GM10847 (cell line): Measurements from ENCODE around the gene EDEM1.

ENCODE experiments used
- POLR2A ChIP-seq: IDR thresholded peaks from 2 replicates; pipeline ENCODE4 v1.6.1; 2011; ENCODE audit not compliant: insufficient read length; ENCODE audit errors: extremely low read depth

The EDEM1 gene

DNA sequence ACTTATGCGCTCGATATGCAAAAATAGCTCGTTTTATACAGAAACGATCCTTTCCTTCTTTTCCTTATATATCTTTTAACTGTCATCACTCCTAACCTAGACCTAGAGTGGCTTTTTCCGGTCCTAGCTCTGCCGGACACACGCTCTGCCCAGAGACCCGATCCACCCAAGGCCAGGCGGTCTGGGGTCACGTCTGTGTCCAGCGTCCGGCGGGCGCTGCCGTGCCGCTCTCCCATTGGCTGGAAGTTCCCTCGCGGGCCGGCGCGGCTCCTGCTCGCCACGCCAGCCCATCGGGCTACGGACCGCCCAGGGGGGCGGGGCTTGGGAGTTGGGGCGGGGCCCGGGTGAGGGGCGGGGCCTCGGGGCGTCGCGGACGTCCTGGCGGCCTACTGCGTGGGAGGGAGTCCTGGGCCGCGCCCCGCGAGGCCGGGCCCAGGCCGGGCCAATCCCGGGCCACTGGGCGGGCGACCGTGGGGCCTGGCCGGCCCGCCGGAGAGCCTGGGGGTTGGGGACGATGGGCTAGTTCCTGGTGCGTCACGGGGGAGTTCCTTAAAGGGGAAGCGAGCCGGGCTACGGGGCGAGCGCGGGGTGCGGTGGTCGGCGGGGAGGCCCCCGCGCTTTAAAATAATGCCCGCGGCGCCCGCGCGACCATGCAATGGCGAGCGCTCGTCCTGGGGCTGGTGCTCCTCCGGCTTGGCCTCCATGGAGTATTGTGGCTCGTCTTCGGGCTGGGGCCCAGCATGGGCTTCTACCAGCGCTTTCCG, at the start of gene EDEM1:
Gene EDEM1, plus strand, starts transcription at position 552 of the 764 bp plus-strand sequence. Its CDS starts 99 bp downstream, at position 651.
- TF ChIP-seq POLR2A = peak; percentile 74

DNA sequence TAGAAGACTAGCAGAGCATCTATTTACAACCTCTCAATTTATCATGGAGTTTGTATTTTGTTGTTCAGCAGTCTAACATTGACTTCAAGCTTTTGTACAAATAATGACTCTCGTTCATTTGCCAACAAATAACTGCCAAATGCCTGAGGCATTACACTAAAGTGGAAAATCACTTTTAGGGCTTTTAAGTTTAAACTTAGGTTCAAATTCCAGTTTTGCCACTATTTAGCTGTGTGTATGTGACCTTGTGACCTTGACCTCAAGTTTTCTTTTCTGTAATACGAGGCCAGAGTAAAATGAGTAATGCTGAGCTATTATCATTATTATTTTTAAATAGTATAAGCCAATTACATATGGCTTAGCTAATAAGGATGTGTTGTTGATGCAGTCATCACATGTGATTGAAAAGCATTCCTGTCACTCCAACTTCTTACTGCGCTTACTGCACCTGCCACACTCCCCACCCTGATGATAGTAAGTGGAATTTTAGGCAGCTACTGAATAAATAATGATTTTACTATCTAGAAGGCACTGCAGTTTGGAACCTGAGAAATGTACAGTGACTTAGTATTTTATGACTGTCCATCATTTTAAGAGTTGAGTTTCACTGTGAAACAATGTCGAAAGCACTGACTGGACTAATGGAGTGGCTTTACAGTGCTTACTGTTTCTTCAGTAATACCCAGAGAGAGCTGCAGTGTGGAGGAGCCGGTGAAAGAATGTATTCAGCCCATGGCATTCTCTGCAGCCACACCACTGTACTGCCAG, 49.1 kb upstream of the EDEM1 start:
- TF ChIP-seq POLR2A = no peak

DNA sequence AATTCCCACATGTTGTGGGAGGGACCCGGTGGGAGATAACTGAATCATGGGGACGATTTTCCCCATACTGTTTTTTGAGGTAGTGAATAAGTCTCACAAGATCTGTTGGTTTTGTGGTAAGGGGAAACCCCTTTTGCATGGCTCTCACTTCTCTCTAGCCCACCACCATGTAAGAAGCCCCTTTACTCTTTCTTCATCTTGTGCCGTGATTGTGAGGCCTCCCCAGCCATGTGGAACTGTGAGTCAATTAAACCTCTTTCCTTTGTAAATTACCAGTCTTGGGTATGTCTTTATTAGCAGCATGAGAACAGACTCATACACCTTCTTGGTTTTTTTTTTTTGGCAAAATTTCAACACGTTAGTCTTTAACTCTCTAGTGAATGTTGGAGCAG, 47.3 kb upstream of the EDEM1 start:
- no peak for TF ChIP-seq POLR2A

DNA sequence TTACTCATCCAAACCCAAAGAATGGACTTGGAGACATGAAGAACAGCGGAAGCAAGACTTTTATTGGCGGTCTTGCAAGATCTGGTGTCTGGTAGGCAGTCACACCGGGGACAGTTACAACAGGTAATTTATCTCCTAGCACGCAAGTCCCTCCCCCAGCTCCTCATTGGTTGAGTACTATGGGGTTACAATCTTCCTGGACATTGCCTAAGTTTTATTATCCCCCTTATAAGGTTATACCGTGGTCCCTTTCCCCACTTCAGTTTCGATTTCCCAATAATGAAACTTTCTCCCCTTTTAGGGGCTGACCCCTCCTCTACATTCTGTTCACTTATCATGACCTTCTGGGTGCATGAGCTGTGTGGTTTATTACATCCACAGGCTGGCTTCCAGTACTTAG, 46.7 kb upstream of the EDEM1 start:
- no peak for TF ChIP-seq POLR2A

DNA sequence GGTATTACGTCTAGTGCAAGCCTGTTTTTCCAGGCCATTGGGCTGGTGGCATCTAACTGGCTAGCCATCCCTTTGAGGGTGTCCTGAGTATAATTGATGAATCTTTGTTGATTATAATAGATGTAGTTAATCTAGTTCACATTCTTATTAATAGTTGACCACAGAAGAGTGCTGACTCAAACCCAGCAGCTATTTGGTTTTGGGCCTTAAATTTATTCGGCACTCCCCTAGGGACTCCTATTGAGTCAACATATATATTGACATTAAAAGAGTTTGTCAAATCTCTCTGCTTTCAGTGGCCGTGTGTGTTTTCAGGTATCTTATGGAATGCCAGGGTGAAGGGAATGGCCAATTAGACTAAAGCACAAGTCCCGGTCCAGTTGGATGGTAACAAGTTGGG, 45.7 kb upstream of the EDEM1 start:
- TF ChIP-seq POLR2A = no peak

DNA sequence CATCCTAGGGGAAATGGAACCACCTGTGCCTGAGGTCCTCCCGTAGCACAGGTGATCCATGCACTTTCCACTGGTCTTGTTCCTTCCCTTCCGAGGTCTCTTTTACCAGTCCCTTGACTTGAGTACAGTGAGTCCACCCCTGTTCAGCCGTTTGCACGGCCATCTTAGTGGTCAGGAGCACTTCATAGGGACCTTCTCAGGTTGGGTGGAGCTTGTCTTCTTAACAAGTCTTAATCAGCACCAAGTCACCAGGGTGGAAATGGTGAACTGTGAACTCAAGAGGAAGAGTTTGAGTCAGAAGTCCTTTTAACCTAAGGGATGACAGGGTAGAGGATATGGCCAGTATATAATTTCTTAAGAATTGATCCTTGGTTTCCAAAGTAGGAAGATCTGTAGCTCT, 44.0 kb upstream of the EDEM1 start:
- TF ChIP-seq POLR2A = no peak

DNA sequence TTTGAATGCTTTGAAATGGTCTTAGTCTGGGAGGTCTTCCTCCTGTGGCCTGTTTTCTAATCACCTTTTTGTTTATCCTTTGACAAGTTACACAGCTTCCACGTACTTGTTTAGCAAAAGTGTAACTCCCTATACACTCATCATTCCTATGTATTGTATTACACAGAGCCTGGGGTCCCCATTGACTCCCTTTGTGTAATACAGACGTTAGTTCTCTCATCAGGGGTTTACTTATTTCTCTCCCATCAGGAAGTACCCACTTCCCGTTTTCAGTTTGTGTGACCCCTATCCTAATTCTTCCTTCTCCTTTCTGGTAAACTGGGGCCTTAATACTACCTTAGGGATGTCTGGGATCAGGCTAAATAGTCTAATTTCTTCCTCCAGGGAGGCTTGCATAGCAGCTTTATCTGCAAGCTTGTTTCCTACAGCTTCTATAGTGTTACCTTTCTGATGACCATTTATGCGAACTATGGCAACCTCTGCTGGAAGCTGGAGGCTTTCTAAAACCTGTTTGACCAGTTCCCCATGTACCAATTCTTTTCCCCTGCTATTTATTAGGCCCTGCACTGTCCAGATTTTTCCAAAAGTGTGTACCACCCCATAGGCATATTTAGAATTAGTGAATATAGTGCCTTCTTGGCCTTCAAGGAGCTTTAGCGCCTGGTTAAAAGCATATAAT, 43.1 kb upstream of the EDEM1 start:
- no peak for TF ChIP-seq POLR2A

DNA sequence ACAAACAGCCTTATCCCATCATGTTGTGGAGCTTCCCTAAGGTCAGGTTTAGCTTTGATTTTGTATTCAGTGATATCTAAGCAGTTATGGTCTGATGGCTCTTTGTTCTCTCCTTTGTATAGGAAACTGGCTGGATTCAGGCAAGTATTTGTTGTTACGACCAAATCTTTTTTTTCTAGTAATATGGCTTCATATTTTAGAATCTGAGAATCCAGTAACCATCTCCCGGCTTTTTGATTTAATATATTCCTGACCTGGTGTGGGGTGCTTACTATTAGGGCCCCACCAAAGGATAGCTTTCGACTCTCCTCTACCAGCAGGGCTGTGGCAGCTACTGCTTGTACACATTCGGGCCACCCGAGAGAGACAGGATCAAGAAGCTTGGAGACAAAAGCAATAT, 42.4 kb upstream of the EDEM1 start:
- TF ChIP-seq POLR2A = no peak

DNA sequence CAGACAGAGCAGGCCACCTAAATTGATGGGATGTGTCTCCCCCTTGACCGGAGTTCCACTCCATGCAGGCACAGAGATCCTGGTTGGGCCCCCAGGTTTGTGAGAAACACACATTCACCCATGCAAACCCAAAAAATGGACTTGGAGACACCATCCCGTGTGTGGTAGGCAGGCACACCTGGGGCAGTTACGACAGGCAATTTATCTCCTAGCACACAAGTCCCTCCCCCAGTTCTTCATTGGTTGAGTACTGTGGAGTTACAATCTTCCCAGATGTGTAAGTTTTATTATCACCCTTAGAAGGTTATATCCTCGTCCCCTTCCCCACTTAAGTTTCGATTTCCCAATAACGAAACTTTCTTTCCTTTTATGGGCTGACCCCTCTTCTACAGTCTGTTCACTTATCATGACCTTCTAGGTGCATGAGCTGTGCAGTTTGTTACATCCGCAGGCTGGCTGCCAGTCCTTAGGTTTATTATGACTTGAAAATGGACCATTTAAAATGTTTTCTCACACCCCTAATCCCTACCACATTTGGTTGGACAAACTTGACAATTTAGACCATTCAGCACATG, 38.1 kb upstream of the EDEM1 start:
- TF ChIP-seq POLR2A = no peak

DNA sequence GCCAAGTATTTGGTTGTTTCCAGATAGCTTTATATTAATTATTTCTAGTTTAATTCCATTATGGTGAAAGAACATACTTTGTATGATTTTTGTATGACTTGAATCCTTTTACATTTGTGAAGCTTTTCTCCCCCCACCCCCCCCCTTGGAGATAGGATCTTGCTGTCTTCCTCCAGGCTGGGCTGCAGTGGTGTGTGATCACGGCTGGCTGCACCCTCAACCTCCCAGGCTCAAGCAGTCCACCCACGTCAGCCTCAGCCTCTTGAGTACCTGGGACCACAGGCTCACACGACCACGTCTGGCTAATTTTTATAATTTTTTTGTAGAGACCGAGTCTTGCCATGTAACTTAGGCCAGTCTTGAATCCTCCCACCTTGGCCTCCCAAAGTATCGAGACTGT, 35.9 kb upstream of the EDEM1 start:
- TF ChIP-seq POLR2A = no peak

DNA sequence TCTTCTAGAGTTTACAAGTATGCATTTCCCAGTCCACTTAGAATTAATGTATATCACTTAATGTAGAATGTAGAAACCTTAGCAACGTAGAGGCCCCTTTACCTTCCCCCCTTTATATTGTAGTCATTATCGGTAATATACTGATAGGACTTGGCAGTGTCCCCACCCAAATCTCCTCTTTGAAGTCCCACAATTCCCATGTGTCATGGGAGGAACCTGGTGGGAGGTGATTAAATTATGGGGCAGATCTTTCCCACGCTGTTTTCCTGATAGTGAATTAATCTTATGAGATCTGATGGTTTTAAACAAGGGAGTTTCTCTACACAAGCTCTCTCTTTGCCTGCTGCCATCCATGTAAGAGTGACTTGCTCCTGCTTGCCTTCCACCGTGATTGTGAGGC, 34.4 kb upstream of the EDEM1 start:
- TF ChIP-seq POLR2A = no peak

DNA sequence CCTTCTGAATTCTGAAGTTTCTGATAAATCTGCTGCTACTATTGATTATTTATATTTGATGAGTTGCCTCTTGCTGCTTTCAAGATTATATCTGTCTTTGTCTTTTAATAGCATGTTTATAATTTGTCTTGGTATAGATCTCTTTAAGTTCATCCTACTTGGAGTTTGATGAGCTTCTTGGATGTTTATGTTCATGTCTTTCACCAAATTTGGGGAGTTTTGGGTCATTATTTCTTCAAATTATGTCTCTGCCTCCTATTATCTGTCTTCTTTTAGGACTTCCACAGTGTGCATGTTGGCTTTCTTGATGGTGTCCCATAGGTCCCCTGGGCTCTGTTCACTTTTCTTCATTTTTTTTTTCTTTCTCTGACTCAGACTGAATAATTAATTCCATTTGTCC, 32.3 kb upstream of the EDEM1 start:
- no peak for TF ChIP-seq POLR2A

DNA sequence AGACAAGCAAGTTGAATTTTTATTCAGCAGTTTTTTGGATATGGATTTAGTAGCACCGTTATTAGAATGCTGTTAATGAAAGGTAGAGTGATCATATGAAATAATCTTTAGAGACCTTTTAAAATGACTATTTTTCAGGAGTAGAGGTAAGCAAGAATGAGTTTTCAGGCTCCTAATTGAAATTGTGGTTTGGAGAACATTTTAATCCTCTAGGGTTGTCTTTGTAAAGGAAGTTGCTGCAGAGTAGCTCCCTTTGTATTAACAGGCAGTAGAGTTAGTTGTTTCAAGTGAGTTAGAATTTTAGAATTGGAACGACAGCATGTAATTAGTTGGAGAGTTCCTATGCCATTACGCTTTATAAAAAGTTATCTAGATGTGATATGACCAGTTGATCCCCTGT, 27.2 kb upstream of the EDEM1 start:
- TF ChIP-seq POLR2A = no peak

DNA sequence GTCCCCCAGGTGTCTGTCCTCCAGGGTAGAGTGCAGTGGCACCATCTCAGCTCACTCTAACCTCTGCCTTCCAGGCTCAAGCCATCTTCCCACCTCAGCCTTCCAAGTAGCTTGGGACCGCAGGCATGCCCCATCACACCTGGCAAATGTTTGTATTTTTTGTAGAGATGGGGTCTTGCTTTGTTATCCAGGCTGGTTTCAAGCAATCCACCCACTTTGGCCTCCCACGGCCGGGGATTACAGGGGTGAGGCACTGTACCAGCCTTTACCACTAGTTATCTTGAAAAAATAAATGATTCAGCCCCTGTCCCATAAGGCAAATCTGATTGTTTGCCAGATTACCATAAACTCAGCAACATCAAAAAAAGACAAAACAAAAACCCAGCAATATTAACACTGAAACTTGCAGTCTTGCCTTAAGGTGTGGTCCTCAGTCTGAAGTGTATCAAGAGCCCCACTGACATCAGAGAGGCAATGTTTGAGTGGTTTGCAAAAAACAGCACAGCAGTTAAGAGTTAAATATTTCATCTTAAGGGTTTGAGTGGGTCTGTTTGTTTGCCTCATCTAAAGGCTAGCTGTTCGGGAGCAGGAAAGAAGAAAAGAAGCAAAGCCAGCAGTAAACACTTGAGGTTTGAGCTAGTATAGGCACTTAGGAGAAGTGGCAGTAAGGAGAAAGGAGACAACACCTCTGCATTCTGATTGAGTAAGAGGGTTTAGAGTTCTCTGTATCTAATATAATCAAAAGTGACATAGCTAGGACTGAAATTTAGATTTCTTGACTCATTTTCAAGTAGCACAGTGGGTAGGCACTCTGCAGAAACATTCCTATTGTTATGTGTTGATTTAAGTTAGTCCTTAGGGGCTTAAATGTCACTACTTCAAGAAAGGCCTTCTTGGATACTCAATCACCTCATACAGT, 26.3 kb upstream of the EDEM1 start:
- TF ChIP-seq POLR2A = no peak

DNA sequence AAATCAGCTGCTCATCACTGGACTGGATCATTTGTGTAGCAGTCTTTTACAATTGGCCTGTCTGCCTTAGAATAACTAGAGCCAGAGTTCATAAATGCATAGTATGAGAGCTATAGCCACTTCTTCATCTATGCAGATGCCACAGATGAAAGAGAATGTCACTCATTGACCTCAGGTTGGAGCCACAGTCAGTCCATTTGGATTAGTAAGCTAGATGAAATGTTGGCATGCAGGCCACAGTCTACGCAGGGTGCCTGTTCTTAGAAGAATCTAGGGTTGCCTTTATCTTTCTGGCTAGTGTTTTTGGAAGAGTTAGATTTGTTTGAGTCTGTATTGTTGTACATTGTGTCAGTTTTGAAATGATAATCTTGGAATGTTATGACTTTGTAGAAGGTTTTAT, 25.4 kb upstream of the EDEM1 start:
- TF ChIP-seq POLR2A = no peak
